GM10248 (cell line): ENCODE data around the gene USP46.

Experiments
- CTCF ChIA-PET: fragments of 300-600 bp; sonication (Branson Sonifier 250); formaldehyde crosslinking; extraction: SDS; loops from one replicate; lab custom pipeline; 2021; ENCODE audit warnings: antibody characterized with exemption; lab: Yijun Ruan, JAX
- POLR2A ChIA-PET: fragments of 350-650 bp; sonication (Branson Sonifier 250); formaldehyde crosslinking; extraction: SDS; loops from one replicate; lab custom pipeline; 2020; ENCODE audit warnings: antibody characterized with exemption; lab: Yijun Ruan, JAX
- DNase-seq: peaks from one replicate; pipeline ENCODE4 v3.0.0; 2012; ENCODE audit errors: extremely low spot score
- TF ChIP-seq, protein P1 (sequence below): IDR thresholded peaks from 2 replicates; pipeline ENCODE4 v1.5.1; 2012; ENCODE audit warnings: mild to moderate bottlenecking, low read depth; ENCODE audit errors: extremely low read depth, missing control alignments, control extremely low read depth

Gene USP46

DNA sequence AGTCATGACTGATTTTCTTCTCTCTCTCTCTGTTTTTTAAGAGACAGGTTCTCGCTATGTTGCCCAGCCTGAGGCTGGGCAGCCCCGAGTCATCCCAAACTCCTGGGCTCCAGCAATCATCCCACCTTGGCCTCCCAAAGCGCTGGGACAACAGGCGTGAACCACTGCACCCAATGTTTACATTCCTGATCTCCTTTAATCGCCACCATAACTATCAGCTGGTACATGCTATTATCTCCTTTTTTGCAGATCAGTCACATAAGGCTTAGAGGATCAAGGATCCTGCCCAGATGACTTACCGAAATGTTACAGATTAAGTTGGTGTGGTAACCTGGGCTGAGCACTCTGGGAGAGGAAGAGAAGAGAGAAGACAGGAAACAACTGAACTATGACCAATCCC is 1.5 kb upstream of the USP46 start:
- TF ChIP-seq, protein P1, sequence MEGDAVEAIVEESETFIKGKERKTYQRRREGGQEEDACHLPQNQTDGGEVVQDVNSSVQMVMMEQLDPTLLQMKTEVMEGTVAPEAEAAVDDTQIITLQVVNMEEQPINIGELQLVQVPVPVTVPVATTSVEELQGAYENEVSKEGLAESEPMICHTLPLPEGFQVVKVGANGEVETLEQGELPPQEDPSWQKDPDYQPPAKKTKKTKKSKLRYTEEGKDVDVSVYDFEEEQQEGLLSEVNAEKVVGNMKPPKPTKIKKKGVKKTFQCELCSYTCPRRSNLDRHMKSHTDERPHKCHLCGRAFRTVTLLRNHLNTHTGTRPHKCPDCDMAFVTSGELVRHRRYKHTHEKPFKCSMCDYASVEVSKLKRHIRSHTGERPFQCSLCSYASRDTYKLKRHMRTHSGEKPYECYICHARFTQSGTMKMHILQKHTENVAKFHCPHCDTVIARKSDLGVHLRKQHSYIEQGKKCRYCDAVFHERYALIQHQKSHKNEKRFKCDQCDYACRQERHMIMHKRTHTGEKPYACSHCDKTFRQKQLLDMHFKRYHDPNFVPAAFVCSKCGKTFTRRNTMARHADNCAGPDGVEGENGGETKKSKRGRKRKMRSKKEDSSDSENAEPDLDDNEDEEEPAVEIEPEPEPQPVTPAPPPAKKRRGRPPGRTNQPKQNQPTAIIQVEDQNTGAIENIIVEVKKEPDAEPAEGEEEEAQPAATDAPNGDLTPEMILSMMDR = no peak
- POLR2A ChIA-PET = no interaction called here
- CTCF ChIA-PET = interaction anchor here (0.7 to 6.5 kb wide), 7 partner anchors 8 to 115 kb away, joined by 3 to 35 read pairs (median 3); no protein-coding TSS in a partner anchor
- DNase-seq = no peak

DNA sequence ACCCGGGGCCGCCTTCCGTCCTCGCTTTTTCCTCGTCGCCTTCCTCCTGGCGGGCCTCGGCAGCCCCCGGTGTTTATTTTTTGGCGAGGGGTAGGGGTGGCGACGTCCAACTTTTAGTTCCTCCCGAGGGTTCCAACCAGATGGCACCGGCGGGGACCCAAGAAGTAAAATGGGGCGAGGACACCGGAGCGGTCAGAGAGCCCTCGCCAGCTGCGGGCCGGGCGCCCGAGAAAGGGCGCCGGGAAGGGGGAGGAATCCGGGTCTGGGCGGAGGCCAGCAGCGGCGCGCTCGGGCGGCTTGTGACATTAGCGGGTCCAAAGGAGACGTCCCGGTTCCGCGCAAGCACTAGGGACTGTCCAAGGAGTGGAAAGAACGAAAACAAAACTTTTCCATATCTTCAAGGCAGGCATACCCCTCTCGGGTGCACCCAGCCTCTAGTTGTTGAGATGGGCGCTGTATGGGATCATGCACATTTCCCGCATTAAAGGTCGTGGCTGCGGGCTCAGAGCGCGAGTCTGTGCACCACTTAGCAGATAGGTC is 691 bp upstream of the USP46 start:
- peak; percentile 40 for DNase-seq
- CTCF ChIA-PET = interaction anchor here (0.7 to 6.5 kb wide), 5 partner anchors 9 to 114 kb away, joined by 3 to 35 read pairs (median 3); no protein-coding TSS in a partner anchor
- POLR2A ChIA-PET = no interaction called here
- TF ChIP-seq, protein P1 = peak; percentile 5

DNA sequence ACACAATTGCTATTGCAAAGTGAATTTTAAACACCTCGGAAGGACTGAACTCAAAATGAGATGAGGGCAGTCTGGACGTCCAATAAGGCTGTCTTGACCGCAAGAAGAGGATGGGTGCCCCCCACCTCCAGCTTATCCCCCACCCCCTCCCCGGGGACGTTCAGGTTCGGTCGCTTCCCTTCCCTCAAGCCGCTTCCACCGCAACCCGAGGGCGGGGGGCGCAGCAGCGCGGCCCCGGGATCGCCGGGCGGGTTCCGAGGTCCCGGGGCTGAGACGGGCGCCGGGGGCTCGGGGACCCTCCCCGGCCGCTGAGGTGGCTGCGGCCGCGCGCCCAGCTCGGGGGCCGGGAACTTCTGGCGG is 480 bp downstream of the USP46 start:
- peak; percentile 45 for DNase-seq
- TF ChIP-seq, protein P1 = no peak
- ChIA-PET POLR2A (no interaction called here), CTCF (interaction anchor here (0.6 to 2.6 kb wide), 5 partner anchors 10 to 326 kb away, joined by 3 to 14 read pairs (median 3); no protein-coding TSS in a partner anchor)

DNA sequence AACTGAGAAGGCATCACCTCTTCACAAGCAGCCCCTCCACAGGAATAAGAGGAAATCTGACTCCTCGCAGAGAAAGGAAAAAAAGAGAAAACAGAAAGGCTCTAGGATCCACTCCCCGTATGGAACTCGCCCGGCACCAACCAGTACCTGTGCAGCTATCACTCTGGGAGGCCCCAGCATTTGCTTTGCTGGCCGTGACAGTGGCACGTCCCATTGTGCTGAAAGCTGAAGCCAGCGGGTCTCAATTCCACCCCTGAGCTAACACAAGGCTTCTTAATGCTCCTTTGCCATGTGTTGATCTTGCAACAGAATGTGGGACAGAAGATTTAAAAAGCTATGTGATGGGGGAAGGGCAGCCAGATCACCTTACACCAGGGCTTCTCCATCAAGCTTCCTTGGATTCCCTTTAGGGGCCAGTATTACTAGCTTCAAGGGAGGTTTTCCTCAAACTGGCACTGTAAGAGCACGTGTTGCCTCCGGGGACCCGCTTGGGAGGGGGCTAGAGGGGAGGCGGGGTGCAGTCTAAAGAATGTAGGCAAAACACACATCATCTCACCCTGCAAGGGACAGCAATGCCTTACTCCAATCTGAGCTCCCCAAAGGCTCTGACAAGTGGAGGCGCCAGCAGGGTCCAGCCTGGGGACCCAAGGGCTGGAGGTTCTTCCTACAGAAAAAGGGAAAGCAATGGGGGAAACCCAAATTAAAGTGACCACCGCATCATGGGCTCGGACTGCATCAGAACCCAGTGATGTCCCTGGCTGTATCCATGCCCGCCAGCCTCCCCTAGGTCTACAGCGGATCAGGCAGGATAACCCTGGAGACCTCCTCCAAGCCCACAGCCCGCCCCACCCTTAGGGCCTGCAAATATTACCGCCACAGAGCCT is 1.2 kb downstream of the USP46 start:
- TF ChIP-seq, protein P1 = no peak
- no peak for DNase-seq
- CTCF ChIA-PET = interaction anchor here (0.6 to 2.6 kb wide), 7 partner anchors 10 to 327 kb away, joined by 3 to 14 read pairs (median 3); no protein-coding TSS in a partner anchor
- POLR2A ChIA-PET = interaction anchor here (0.5 to 1.0 kb wide), 2 partner anchors 9 to 13 kb away, joined by 5 read pairs; no protein-coding TSS in a partner anchor

DNA sequence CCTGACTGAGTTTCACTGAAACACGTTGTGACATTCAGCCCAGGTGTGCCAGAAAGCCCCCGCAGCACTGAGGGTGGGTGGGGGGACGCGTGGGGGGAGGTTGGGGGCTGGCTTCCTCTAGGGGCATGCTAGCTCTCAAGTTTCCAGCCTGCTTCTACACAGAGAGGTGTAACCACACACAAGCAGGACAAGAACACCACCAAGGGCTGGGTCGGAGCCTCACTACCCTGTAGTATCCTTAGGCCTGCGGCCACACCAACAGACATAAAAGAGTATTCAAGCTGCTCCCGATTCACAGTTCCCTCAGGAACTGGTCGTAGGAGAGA is 1.8 kb downstream of the USP46 start:
- CTCF ChIA-PET = interaction anchor here (0.8 to 2.6 kb wide), 4 partner anchors 9 to 112 kb away, joined by 3 to 14 read pairs (median 3); no protein-coding TSS in a partner anchor
- TF ChIP-seq, protein P1 = no peak
- no peak for DNase-seq
- POLR2A ChIA-PET = interaction anchor here (0.5 to 1.0 kb wide), 2 partner anchors 8 to 12 kb away, joined by 5 read pairs; no protein-coding TSS in a partner anchor

DNA sequence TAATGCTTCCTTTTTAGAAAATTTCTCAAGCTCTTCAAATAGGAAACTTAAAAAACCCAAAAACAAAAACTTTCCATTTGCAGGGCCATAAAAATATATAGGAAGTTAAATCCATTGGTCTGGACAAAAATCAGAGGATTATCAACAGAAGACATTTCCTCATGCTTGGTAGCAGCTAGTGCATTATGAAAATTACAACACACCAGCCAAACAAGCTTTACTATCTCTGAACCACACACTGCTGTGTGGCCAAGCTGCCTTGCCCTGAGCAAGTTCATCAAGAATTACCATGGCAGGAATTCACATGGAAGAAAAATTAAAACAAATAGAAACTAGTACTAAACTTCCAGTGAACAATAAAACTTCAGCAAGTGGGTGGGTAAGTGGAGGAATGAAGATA is 3.6 kb downstream of the USP46 start:
- TF ChIP-seq, protein P1 = no peak
- CTCF ChIA-PET = interaction anchor here (1.6 kb wide), 1 partner anchor 10 kb away, joined by 4 read pairs; no protein-coding TSS in a partner anchor
- no peak for DNase-seq
- POLR2A ChIA-PET = no interaction called here
